Measurements from ENCODE around the gene RDX. TPM values are rescaled to one million over a fixed set of nuclear protein-coding genes. Genes with fewer than 3 reads are reported as not detected.
"Not testable (repeated sequence)": the region's sequence is repeated elsewhere in the genome, so short reads cannot be mapped to it uniquely, and the experiment has no call there.

The RDX gene
- total RNA-seq, 1 donor from 2014 or later: 103 TPM

GRCh38 chr11:110318638-110319404 lies 22.4 kb upstream of the RDX start:
- no peak for DNase-seq (ENCODE audit: low read depth)
- TF ChIP-seq CTCF (conservative IDR thresholded peaks at IDR 0.05; ENCODE audit: low read depth, low read length): no peak
- no peak overlapping the region for H3K4me3 ChIP-seq (ENCODE audit: low read depth, low read length)

GRCh38 chr11:110317516-110317932 lies 21.1 kb upstream of the RDX start:
- no peak for DNase-seq (ENCODE audit: low read depth)
- TF ChIP-seq CTCF (conservative IDR thresholded peaks at IDR 0.05; ENCODE audit: low read depth, low read length): no peak

GRCh38 chr11:110314366-110315095 lies 18.1 kb upstream of the RDX start:
- DNase-seq (ENCODE audit: low read depth): no peak
- H3K4me3 ChIP-seq (ENCODE audit: low read depth, low read length): no peak overlapping the region
- no peak for TF ChIP-seq CTCF (conservative IDR thresholded peaks at IDR 0.05; ENCODE audit: low read depth, low read length)

More at GRCh38 chr11:110317516-110317932, 21.1 kb upstream of the RDX start:
- no peak overlapping the region for H3K4me3 ChIP-seq (ENCODE audit: low read depth, low read length)

- no peak overlapping the region for H3K4me3 ChIP-seq (ENCODE audit: low read depth, low read length)
- DNase-seq (ENCODE audit: low read depth): no peak
- TF ChIP-seq CTCF (conservative IDR thresholded peaks at IDR 0.05; ENCODE audit: low read depth, low read length): no peak
Measured at GRCh38 chr11:110312670-110313069, 16.3 kb upstream of the RDX start.

- DNase-seq (ENCODE audit: low read depth): no peak
- H3K4me3 ChIP-seq (ENCODE audit: low read depth, low read length): no peak overlapping the region
- no peak for TF ChIP-seq CTCF (conservative IDR thresholded peaks at IDR 0.05; ENCODE audit: low read depth, low read length)
Measured at GRCh38 chr11:110311783-110312579, 15.6 kb upstream of the RDX start.

- H3K4me3 ChIP-seq (ENCODE audit: low read depth, low read length): no peak overlapping the region
- DNase-seq (ENCODE audit: low read depth): no peak
Measured at GRCh38 chr11:110308071-110308470, 11.7 kb upstream of the RDX start.

GRCh38 chr11:110306019-110306388 lies 9.6 kb upstream of the RDX start:
- H3K4me3 ChIP-seq (ENCODE audit: low read depth, low read length); DNase-seq (ENCODE audit: low read depth): not testable (repeated sequence)

More at GRCh38 chr11:110308071-110308470, 11.7 kb upstream of the RDX start:
- no peak for TF ChIP-seq CTCF (conservative IDR thresholded peaks at IDR 0.05; ENCODE audit: low read depth, low read length)

Data from epithelial cell of proximal tubule (primary cell).